Tibial nerve (tissue), 4 donors: Measurements from ENCODE around the gene EFNB2.

Experiments used
- CTCF ChIP-seq, 5 experiments: fragments of 200-600 bp in 3 of 5; fragments of 450-650 bp in 2 of 5; sonication (generic) in 3 of 5; IDR thresholded peaks; one replicate each; pipeline ENCODE4 v1.5.1; 2016 to 2019; ENCODE audit warnings: antibody characterized with exemption in 5 of 5, mild to moderate bottlenecking in 3 of 5, moderate library complexity in 2 of 5
- EP300 ChIP-seq, 2 donors: sonication (generic); formaldehyde crosslinking; IDR thresholded peaks; one replicate each; pipeline ENCODE4 v1.6.1; 2017; ENCODE audit warnings: antibody characterized with exemption in 2 of 2, mild to moderate bottlenecking in 1 of 2
- POLR2A ChIP-seq, 2 donors: fragments of 450-650 bp; IDR thresholded peaks; one replicate each; pipeline ENCODE4 v1.6.1; 2017; ENCODE audit warnings: antibody characterized with exemption in 2 of 2, mild to moderate bottlenecking in 2 of 2, moderate library complexity in 2 of 2

- TF ChIP-seq CTCF (IDR thresholded peaks at IDR 0.05) (no peak), POLR2A (IDR thresholded peaks at IDR 0.05) (no peak), EP300 (IDR thresholded peaks at IDR 0.05) (no peak)
These were observed 11.9 kb downstream of the EFNB2 start for GRCh38 chr13:106523576-106523975.
